A549 (cell line): Measurements from ENCODE around the gene DDIAS. TPM values are rescaled to one million over a fixed set of nuclear protein-coding genes. Genes with fewer than 3 reads are reported as not detected.
A peak's percentile ranks its signal among the peaks of the same experiment; 100 is the strongest.

ENCODE experiments used
- ATAC-seq, 2 experiments: fragments of 200-7000 bp in 1 of 2; fragments of >200 bp in 1 of 2; cut with Nextera tagmentation in 1 of 2; cut with Tn5 transposase in 1 of 2; 3 replicates each; pipeline versions ENCODE4 v1.8.0 to v1.9.1; 2018 to 2020; ENCODE audit warnings: mild to moderate bottlenecking in 1 of 2, moderate library complexity in 1 of 2
- CTCF ChIA-PET: fragments of 300-600 bp; sonication (Branson Sonifier 250); formaldehyde crosslinking; extraction: SDS; loops from one replicate; lab custom pipeline; 2021; ENCODE audit warnings: antibody characterized with exemption, inconsistent platforms; lab: Yijun Ruan, JAX
- POLR2A ChIA-PET: fragments of 350-600 bp; formaldehyde crosslinking; extraction: SDS; loops from one replicate; lab custom pipeline; 2021; ENCODE audit warnings: antibody characterized with exemption, inconsistent platforms; lab: Yijun Ruan, JAX
- DNase-seq, 2 experiments: peaks; one replicate each; pipeline versions ENCODE4 v3.0.0 to v3.0.0-alpha.2; 2011 to 2016; ENCODE audit warnings: low read depth in 1 of 2, low spot score in 1 of 2
- FAIRE-seq: peaks from 2 replicates; lab custom pipeline; 2011; peaks lifted over from hg19 to GRCh38; lab: Jason Lieb, UNC
- H3K27ac ChIP-seq, 2 experiments: fragments of >200 bp; sonication (Bioruptor Twin); formaldehyde crosslinking; 3 replicates each; pipeline ENCODE4 v1.5.1; 2016 to 2017
- H3K4me1 ChIP-seq: fragments of >200 bp; sonication (Bioruptor Twin); formaldehyde crosslinking; 3 replicates; pipeline ENCODE4 v1.6.1; 2016
- H3K4me2 ChIP-seq: fragments of >200 bp; sonication (Bioruptor Twin); formaldehyde crosslinking; 3 replicates; pipeline ENCODE4 v1.6.1; 2016
- H3K4me3 ChIP-seq: fragments of >200 bp; sonication (Bioruptor Twin); formaldehyde crosslinking; 3 replicates; pipeline ENCODE4 v1.5.1; 2016
- H3K9me3 ChIP-seq: fragments of >200 bp; sonication (Bioruptor Twin); formaldehyde crosslinking; 3 replicates; pipeline ENCODE4 v1.6.1; 2016
- BHLHE40 ChIP-seq: IDR thresholded peaks from 2 replicates; pipeline ENCODE4 v1.6.1; 2012; ENCODE audit warnings: low read depth, low read length, inconsistent platforms
- CBX2 ChIP-seq: fragments of 200-600 bp; sonication (generic); IDR thresholded peaks from 2 replicates; pipeline ENCODE4 v1.6.1; 2016; ENCODE audit warnings: low read depth, mild to moderate bottlenecking, borderline replicate concordance
- CHD2 ChIP-seq: fragments of 150-350 bp; IDR thresholded peaks from 2 replicates; pipeline ENCODE4 v1.6.1; 2014; ENCODE audit warnings: low read length; ENCODE audit not compliant: partially characterized antibody
- CHD4 ChIP-seq: fragments of 200-600 bp; sonication (generic); IDR thresholded peaks from 2 replicates; pipeline ENCODE4 v1.6.1; 2016; ENCODE audit warnings: antibody characterized with exemption, mild to moderate bottlenecking, borderline replicate concordance
- CTCF ChIP-seq: fragments of >200 bp; sonication (Bioruptor Twin); formaldehyde crosslinking; IDR thresholded peaks from 3 replicates; pipeline ENCODE4 v1.5.1; 2016
- EHF ChIP-seq: fragments of 250-450 bp; sonication (Bioruptor Pico); IDR thresholded peaks from 2 replicates; pipeline ENCODE4 v1.5.0; 2020; ENCODE audit warnings: mild to moderate bottlenecking
- EHMT2 ChIP-seq: fragments of 200-600 bp; sonication (generic); IDR thresholded peaks from 2 replicates; pipeline ENCODE4 v1.6.1; 2016; ENCODE audit warnings: antibody characterized with exemption, low read depth, mild to moderate bottlenecking, moderate library complexity
- FOSB ChIP-seq: fragments of 250-450 bp; sonication (Bioruptor Pico); IDR thresholded peaks from 2 replicates; pipeline ENCODE4 v1.5.0; 2020; ENCODE audit warnings: mild to moderate bottlenecking, moderate library complexity
- FOSL2 ChIP-seq, 2 experiments: fragments of 450-650 bp in 1 of 2; fragments of >200 bp in 1 of 2; sonication (Bioruptor Twin) in 1 of 2; formaldehyde crosslinking; IDR thresholded peaks; 2 replicates each; pipeline versions ENCODE4 v1.5.0 to v1.6.1; 2016 to 2020; ENCODE audit warnings: mild to moderate bottlenecking in 1 of 2, moderate library complexity in 1 of 2
- FOXS1 ChIP-seq: fragments of 250-450 bp; sonication (Bioruptor Pico); IDR thresholded peaks from 2 replicates; pipeline ENCODE4 v1.5.0; 2020; ENCODE audit warnings: mild to moderate bottlenecking, moderate library complexity
- HDAC2 ChIP-seq: fragments of 200-600 bp; sonication (generic); IDR thresholded peaks from 2 replicates; pipeline ENCODE4 v1.6.1; 2016
- HOXB13 ChIP-seq: fragments of 250-450 bp; sonication (Bioruptor Pico); IDR thresholded peaks from 2 replicates; pipeline ENCODE4 v1.5.0; 2020; ENCODE audit warnings: low read depth, mild to moderate bottlenecking, moderate library complexity
- MAX ChIP-seq: IDR thresholded peaks from 2 replicates; pipeline ENCODE4 v1.6.1; 2012
- MAZ ChIP-seq: fragments of 150-350 bp; IDR thresholded peaks from 2 replicates; pipeline ENCODE4 v1.6.1; 2014; ENCODE audit warnings: antibody characterized with exemption, low read depth, low read length, borderline replicate concordance
- POLR2AphosphoS2 ChIP-seq: conservative IDR thresholded peaks from 2 replicates; pipeline ENCODE4 v1.6.1; 2012; ENCODE audit warnings: low read length, improper control_type of control experiment, inconsistent platforms
- RAD21 ChIP-seq, 2 experiments: fragments of >200 bp in 1 of 2; sonication (Bioruptor Twin) in 1 of 2; formaldehyde crosslinking in 1 of 2; IDR thresholded peaks in 1 of 2; conservative IDR thresholded peaks in 1 of 2; 2 replicates in 1 of 2; 3 replicates in 1 of 2; pipeline ENCODE4 v1.6.1; 2012 to 2018; ENCODE audit warnings: inconsistent platforms in 1 of 2
- RCOR1 ChIP-seq: fragments of 150-350 bp; IDR thresholded peaks from 2 replicates; pipeline ENCODE4 v1.6.1; 2014; ENCODE audit warnings: antibody characterized with exemption, low read length, low read depth
- REST ChIP-seq: fragments of 200-600 bp; sonication (generic); IDR thresholded peaks from 2 replicates; pipeline ENCODE4 v1.6.1; 2016; ENCODE audit warnings: antibody characterized with exemption, mild to moderate bottlenecking, moderate library complexity
- SMC3 ChIP-seq: fragments of >200 bp; sonication (Bioruptor Twin); formaldehyde crosslinking; IDR thresholded peaks from 3 replicates; pipeline ENCODE4 v1.6.1; 2018; ENCODE audit warnings: inconsistent platforms
- SREBF2 ChIP-seq: fragments of 450-650 bp; IDR thresholded peaks from 2 replicates; pipeline ENCODE4 v1.6.1; 2014; ENCODE audit warnings: mild to moderate bottlenecking, moderate library complexity
- ZFP36 ChIP-seq: fragments of 450-650 bp; IDR thresholded peaks from 2 replicates; pipeline ENCODE4 v1.6.1; 2014; ENCODE audit warnings: borderline replicate concordance; ENCODE audit not compliant: partially characterized antibody
- WGBS: methylation state at CpG from one replicate; pipeline ENCODE4 v1.1.6; 2017; ENCODE audit errors: missing lambda C conversion rate; 5-methylcytosine and 5-hydroxymethylcytosine counted together
- polyA plus RNA-seq, 4 experiments: library from polyadenylated mRNA; depleted of rRNA in 3 of 4; stranded (reverse); fragments of >200 nt; fragmentation: RNase III in 1 of 4; extraction: RNeasy Plus Mini Kit Qiagen cat#74134 plus additional on column Dnase treatment in 1 of 4; gene quantifications; 2 replicates in 3 of 4; 3 replicates in 1 of 4; pipeline ENCODE4 v1.2.3, GENCODE V29; 2011 to 2017

Gene DDIAS
- polyA plus RNA-seq, 2 of the 4 experiments (the other 2 are of a cell fraction) = 14.7 to 23.9 TPM

- H3K9me3 ChIP-seq = no peaks in the 10 kb centered on the region
- ATAC-seq (peak; percentile 93 to 96), FAIRE-seq (no peak), DNase-seq (peak; percentile 58 to 65)
- H3K4me1 ChIP-seq = 0 out of 3 replicates have a peak, but pooled peaks cover 5% of the 10 kb centered on the region
- no peak overlapping the region for H3K27ac ChIP-seq
- TF ChIP-seq BHLHE40 (no peak), CTCF (peak; percentile 90), REST (no peak), POLR2AphosphoS2 (no peak), FOSL2 (IDR thresholded peaks at IDR 0.05) (peak; percentile 14; the same call in 1 of the 2 replicates), FOSL2 (CRISPR knock-in tag; IDR thresholded peaks at IDR 0.05) (peak; percentile 87), RCOR1 (no peak), MAX (no peak), RAD21 (conservative IDR thresholded peaks at IDR 0.05 in 1 of 2, IDR thresholded peaks at IDR 0.05 in 1 of 2) (peak; percentile 57 to 61), SMC3 (peak; percentile 74)
- ChIA-PET POLR2A (interaction anchor here (1.0 kb wide), 2 partner anchors 27 to 229 kb away, joined by 3 read pairs; partner anchors contain the start of genes PCF11 and PRCP), CTCF (interaction anchor here (0.9 to 2.2 kb wide), 9 partner anchors 9 to 143 kb away, joined by 3 to 6 read pairs (median 3); partner anchors contain the start of gene PRCP)
- H3K4me3 ChIP-seq = no peak overlapping the region
- H3K4me2 ChIP-seq = no peak overlapping the region
Observed at GRCh38 chr11:82927264-82927880, 25.8 kb downstream of the DDIAS start.

- 96% methylated on average over 10 of the region's 10 CpGs for WGBS
- Histone ChIP-seq H3K9me3 (no peaks in the 10 kb centered on the region), H3K4me3 (no peak overlapping the region), H3K4me1 (0 out of 3 replicates have a peak, but pooled peaks cover 5% of the 10 kb centered on the region), H3K27ac (no peak overlapping the region), H3K4me2 (no peak overlapping the region)
- CTCF ChIA-PET = interaction anchor here (0.7 to 1.0 kb wide), 2 partner anchors 222 to 309 kb away, joined by 3 read pairs; no protein-coding TSS in a partner anchor
- FAIRE-seq (no peak), DNase-seq (no peak)
- no peak for TF ChIP-seq HOXB13 (CRISPR knock-in tag)
- no peak for TF ChIP-seq RAD21 (conservative IDR thresholded peaks at IDR 0.05 in 1 of 2, IDR thresholded peaks at IDR 0.05 in 1 of 2)
- no peak for TF ChIP-seq FOSB
- TF ChIP-seq CHD4 = no peak
- TF ChIP-seq, all 56 proteins: peak for 0
- POLR2A ChIA-PET = no interaction called here
- no peak for ATAC-seq
Observed at GRCh38 chr11:82929121-82929520, 27.6 kb downstream of the DDIAS start.

GRCh38 chr11:82930229-82930628 lies 28.7 kb downstream of the DDIAS start:
- ChIA-PET CTCF (interaction anchor here (1.0 to 1.6 kb wide), 2 partner anchors 29 to 308 kb away, joined by 3 to 5 read pairs; partner anchors contain the start of gene DDIAS), POLR2A (no interaction called here)
- Histone ChIP-seq H3K27ac (no peak overlapping the region), H3K4me3 (no peak overlapping the region), H3K4me2 (no peak overlapping the region), H3K9me3 (no peaks in the 10 kb centered on the region), H3K4me1 (0 out of 3 replicates have a peak, but pooled peaks cover 5% of the 10 kb centered on the region)
- WGBS = 81% methylated on average over 3 of the region's 3 CpGs
- no peak for TF ChIP-seq EHMT2
- no peak for TF ChIP-seq HDAC2
- TF ChIP-seq EHF (CRISPR knock-in tag) = no peak
- TF ChIP-seq CHD2 = no peak
- TF ChIP-seq CBX2 = no peak
- TF ChIP-seq SREBF2 = no peak
- no peak for TF ChIP-seq ZFP36
- no peak for TF ChIP-seq CTCF
- no peak for TF ChIP-seq FOXS1 (CRISPR knock-in tag)
- no peak for TF ChIP-seq RCOR1
- TF ChIP-seq FOSL2 (IDR thresholded peaks at IDR 0.05) = no peak
- no peak for TF ChIP-seq FOSL2 (CRISPR knock-in tag; IDR thresholded peaks at IDR 0.05)
- TF ChIP-seq MAZ = no peak
- FAIRE-seq (no peak), DNase-seq (no peak), ATAC-seq (no peak)
